GM21423 (cell line): ENCODE data around the gene ZMIZ1.

ENCODE experiments used
- ATAC-seq: cut with Tn5 transposase; IDR thresholded peaks from one replicate; pipeline ENCODE4 v1.9.1; 2021; ENCODE audit warnings: mild to moderate bottlenecking, moderate library complexity; ENCODE audit not compliant: unreplicated experiment

Gene ZMIZ1, protein sequence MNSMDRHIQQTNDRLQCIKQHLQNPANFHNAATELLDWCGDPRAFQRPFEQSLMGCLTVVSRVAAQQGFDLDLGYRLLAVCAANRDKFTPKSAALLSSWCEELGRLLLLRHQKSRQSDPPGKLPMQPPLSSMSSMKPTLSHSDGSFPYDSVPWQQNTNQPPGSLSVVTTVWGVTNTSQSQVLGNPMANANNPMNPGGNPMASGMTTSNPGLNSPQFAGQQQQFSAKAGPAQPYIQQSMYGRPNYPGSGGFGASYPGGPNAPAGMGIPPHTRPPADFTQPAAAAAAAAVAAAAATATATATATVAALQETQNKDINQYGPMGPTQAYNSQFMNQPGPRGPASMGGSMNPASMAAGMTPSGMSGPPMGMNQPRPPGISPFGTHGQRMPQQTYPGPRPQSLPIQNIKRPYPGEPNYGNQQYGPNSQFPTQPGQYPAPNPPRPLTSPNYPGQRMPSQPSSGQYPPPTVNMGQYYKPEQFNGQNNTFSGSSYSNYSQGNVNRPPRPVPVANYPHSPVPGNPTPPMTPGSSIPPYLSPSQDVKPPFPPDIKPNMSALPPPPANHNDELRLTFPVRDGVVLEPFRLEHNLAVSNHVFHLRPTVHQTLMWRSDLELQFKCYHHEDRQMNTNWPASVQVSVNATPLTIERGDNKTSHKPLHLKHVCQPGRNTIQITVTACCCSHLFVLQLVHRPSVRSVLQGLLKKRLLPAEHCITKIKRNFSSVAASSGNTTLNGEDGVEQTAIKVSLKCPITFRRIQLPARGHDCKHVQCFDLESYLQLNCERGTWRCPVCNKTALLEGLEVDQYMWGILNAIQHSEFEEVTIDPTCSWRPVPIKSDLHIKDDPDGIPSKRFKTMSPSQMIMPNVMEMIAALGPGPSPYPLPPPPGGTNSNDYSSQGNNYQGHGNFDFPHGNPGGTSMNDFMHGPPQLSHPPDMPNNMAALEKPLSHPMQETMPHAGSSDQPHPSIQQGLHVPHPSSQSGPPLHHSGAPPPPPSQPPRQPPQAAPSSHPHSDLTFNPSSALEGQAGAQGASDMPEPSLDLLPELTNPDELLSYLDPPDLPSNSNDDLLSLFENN

DNA sequence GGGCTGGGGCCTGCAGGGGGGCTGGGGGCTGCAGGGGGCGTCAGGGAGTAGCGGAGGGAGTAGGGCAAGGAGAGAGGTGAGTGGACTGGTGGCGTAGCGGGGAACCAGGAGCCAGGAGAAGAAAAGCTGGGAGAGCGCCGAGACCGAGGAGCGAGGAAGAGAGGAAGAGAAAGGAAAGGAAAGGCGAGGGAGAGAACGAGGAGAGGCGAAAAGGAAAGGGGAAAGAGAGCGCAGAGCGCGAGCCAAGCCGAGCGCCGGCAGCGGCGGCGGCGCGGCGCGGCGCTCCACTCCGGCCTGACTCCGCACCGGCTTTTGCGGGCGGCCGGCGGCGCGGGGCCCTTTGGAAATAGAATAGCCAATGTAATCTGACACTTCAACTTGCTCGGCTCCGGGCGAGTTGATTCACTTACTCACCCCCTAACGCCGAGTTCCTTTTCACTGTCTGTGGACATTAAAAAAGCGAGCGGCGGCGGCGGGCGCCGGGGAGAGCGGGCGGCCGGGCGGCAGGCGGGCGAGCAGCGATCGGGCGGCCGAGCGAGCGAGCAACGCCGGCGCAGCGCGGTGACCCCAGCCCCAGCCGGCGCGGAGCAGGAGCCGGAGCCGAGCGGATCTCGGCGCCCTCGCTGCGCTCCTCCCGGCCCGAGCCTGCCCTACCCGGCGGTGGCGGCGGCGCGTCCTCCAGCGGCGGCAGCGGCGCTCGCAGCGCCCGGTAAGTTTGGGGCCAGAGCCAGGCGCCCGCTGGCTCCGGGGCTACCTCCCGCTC lies at the start of gene ZMIZ1:
ZMIZ1 (plus strand) TSS at position 405 of the 763 bp plus-strand sequence. CDS start 132,667 bp downstream, outside the sequence.
- ATAC-seq = peak; percentile 59

DNA sequence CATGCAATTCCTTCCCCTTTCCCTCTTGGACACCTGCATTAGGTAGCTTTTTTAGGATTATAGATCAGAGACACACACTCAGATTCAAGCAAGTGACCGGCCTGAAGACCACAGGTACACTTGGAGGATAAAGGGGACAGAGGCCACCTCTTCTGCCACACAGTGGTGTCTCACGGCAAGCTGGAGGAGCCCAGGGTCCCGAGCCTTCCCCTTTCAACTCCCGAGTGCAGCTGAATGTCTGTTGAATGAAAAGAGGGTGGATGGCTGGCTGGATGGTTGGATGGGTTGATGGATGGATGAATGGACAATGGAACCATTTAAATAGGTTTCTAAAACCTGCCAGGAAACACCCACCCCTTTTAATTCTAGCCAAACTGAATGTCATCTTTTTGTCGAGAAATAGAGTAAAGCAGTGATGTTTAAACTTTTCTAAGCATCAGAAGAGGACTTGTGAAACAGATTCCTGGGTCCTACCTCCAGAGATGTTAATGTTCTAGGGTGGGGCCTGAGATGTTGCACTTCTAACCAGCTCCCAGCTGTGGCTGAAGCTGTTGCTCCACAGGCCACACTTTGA lies 49.2 kb upstream of the ZMIZ1 start:
- no peak for ATAC-seq

DNA sequence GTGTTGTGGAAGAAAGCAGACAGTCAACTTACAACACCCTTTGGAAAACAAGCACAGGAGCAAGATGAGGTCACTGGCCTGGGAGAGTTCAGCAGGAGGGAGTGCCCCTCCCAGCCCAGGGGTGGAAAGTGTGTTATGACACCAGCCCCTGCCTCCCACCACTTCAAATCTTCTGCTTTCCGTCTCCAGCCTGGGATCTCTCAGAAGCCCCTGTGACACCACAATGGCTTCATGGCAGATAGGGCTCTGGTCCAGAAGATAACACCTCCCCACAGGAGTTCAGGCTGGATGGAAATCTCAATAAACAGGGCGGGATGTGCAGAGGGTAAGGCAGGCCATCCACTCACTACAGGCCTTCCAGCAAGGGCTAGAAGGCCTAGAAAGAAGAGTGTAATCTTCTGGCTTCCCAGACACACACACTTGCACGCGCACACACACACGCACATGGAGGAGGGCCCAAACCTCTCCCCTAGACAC lies 48.7 kb upstream of the ZMIZ1 start:
- ATAC-seq = no peak

DNA sequence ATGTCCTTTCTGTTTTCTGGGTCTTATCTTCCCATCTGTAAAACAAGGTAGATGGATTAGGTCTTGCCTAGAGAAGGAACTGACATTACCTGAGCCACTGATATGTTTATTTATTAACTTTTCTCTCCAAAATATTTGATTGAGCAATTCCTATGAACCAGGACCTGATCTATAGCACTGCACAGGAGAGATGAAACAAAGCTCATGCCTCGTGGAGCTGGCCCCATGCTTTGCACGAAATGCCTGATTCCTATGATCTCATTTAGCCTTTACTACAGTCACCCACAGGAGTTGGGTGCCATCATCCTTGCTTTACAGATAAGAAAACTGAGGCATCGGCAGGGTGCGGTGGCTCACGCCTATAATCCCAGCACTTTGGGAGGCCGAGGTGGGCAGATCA lies 48.2 kb upstream of the ZMIZ1 start:
- ATAC-seq = no peak

DNA sequence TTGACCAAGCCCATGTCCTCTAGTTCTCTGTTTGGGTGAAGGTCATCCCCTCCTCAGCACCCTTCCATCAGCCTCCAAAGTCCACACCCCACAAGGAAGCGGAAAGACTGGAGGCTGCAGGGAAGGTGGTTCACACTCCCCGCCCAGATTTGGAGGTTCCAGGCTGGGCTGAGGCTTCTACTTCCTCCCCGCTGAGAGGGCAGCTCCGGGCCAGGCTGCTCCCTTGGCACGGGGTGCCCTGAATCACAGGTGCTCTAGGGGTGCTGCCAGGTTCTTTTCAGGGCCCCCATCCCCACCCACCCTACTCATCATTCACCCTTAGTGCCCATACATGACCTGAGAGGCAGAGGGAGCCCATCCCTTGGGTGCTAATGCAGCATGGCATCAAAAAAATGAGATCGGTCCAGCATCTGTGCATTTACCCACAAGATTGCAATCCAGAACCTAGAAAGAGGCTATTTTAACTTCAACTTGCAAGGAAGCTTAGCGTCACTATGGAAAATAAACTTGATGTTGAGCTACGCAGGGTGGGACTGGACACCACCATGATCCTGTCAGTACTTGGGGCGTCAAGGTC lies 47.3 kb upstream of the ZMIZ1 start:
- ATAC-seq = no peak

DNA sequence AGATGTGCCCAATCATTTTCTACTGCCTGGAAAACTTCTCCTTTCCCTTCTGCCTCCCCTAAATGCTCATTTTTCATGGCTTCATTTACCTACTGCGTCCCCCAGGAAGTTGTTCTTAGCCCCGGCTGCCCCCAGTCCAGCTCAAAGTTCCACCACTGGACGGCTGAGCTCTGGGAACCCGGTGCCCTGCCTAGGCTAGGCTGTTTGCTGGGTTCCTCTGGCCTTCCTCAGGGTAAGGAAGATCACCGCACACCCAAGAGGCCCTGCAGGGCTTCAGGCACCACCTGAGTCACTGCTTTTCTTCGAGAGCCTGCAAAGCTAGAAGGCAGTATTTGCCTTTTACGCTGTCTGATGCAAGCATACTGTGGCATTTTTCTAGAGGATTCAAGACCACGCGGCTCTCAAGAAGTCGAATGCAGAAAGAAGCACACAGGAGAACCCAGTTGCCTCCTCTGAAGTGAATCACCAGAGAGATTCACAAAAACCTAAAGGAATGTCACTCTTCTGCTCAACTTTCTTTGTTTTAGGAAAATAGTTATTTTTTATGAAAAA lies 46.7 kb upstream of the ZMIZ1 start:
- ATAC-seq = no peak

DNA sequence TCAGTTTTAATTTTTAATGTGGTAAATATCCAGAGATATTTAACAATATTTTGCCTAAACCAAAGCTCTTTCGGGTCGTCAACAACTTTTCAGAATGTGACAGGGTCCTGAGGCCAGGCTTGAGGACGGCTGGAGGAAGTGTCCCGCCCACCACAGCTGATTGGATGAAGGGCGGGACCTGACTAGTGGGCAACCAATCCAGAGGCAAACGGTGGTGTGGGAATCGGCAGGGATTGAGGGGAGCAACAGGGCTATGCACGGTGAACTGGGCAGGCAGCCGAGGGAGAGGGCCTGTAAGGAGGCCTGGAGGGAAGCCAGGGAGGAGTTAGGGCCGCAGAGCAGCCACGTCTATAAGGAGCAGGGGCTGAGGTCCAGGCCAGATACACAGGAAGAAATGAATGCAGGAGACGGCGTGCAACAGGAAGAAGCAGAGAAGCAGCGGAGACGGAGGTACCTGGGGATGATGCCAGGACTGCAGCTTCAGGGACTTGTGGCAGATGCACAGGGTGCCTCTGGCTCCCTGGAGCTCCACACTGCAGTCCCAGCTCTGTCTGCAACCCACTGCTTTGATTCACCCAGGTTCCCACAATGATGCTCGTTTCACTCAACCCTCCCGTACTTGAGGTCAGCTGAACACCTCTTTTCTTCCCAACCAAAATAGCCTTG lies 46.1 kb upstream of the ZMIZ1 start:
- no peak for ATAC-seq

DNA sequence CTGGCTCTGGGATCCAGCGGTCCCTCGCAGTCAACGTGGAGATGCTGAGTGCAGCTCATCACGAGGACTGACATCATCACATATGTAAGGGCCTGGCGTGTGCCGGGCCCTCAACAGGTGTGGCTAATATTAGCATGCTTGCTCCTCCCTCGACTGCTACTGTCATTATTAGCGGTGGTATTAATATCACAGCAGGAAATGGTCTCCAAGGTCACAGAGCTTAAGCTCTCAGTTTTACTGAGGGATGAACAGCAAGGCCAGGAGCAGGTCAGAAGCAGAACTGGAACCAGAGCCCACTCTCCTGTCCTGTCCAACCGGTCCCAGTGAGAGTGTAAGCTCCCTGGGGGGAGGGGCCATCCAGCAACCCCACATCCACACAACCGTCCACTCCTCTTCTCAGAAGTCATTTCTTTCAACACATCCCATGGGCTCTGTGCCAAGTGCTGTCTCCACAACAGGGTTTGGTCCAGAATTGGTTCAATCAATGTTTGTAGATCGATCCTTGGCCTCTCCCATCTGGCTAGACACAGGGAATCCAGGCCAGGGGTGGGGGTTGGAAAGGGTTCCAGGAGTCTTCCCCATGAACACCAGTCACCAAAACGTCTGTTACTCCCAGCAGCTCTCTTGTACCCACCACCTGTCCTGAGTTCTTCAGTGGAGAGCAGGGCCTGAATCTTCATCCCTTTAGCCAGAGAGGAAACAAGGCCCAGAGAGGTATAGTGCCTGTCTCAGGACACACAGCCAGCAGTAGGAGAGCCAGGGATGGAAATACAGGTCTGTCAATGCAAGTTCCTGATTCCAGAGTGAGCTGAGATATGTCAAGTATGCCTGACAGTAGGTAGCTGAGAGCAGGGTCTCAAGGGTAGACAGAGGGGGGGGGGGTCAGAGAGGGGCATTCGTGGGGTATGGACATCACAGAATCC lies 45.3 kb upstream of the ZMIZ1 start:
- ATAC-seq = no peak

DNA sequence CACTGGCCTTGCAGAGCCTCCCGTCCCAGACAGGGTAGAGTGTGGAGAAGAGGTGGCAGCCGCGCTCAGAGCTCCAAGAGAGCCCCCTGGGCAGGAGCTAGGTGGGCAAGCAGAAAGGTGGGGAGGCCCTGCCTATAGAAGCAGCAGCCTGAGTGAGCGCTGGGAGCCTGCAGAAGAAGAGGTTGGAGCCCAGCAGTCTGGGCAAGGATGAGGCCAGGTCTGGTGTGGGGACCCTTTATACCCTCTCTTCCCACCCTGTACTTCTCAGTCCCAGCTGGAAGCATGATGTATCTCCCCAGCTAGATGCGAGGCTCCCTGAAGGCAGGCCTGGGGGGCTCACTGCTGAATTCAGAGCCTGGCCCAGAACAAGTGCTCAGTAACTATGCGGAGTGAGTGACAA lies 44.5 kb upstream of the ZMIZ1 start:
- no peak for ATAC-seq

DNA sequence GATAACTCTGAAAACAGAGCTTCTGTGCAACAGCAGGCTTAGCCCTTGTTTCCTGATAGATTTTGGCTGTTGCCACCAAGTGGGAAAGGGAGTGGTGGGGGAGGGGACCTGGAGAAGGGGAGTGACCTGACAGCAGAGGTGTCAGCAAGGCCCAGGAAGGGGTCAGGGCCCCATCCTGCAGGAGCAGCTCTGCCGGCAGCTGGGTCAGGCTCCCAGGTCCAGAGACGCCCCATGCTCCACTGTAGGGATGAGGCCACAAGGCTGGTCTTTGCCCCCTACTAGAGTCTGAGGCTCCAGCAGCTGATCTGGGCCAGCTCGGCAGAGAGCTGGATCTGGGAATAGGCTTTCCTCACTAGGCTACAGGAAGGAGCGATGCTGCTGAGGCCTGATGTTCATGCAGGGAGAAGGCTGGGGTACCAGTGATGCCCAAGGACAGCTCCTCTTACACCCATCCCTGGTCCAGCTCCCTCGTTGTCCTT lies 44.0 kb upstream of the ZMIZ1 start:
- no peak for ATAC-seq

DNA sequence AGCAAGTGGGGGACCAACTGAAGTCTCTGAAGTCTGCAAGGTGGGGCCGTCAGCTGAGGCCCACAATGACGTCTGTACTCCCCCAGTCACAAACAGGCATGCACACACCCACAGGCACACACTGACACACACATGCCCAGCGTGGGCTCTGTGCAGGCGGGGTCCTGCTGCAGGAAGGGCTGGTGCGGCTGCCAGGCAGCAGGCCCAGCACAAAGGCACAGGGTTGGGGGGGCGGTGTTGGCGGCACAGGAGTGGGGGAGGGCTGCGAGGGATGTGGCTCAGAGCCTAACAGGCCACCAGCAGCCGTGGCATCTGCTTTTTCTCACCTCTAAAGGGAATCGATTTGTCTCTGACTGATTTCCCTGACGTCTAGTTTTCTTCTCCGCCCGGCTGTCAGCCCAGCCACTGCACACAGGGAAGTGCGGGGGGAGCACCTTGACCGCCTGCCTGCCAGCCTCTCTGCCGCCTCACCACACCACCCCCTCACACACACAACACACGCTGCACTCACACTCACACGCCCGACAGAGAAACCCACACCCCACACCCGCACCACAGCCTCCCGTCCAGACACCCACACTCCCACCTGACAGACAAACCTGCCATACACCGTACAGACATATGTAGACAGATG lies 43.5 kb upstream of the ZMIZ1 start:
- ATAC-seq = no peak

DNA sequence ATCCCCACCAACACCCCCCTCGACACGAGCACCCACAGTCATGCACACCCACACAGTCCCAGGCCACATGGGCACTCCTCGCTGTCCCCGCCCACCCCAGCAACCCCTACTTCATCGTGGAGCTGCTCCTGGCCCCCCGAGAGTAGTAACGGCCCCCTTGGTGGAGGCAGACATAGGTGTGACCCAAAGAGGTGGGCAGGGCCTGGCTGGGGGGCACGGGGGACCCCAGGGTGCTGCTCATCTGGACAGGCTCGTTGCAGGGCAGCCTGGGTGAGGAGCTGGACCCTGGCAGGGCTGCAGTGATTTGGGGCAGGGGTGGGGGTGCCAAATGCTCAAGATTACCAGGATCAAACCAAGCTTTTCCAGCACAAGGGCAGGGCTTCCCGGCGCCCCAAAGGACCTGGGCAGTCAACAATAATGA lies 42.4 kb upstream of the ZMIZ1 start:
- no peak for ATAC-seq

DNA sequence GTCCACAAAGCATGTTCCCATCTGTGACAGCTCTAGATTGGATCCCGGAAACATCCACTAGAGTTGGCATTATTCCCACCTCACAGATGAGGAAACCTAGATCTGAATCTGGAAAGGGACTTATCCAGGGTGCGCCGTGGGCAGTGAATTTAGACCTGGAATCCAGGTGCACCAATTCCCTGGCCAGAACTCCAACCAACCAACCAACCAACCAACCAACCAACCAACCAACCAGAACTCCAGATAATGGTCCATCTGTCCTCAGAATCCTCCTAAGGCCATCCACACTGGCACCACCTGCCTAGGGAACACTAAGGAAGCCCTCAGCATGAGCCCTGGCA lies 42.0 kb upstream of the ZMIZ1 start:
- no peak for ATAC-seq

DNA sequence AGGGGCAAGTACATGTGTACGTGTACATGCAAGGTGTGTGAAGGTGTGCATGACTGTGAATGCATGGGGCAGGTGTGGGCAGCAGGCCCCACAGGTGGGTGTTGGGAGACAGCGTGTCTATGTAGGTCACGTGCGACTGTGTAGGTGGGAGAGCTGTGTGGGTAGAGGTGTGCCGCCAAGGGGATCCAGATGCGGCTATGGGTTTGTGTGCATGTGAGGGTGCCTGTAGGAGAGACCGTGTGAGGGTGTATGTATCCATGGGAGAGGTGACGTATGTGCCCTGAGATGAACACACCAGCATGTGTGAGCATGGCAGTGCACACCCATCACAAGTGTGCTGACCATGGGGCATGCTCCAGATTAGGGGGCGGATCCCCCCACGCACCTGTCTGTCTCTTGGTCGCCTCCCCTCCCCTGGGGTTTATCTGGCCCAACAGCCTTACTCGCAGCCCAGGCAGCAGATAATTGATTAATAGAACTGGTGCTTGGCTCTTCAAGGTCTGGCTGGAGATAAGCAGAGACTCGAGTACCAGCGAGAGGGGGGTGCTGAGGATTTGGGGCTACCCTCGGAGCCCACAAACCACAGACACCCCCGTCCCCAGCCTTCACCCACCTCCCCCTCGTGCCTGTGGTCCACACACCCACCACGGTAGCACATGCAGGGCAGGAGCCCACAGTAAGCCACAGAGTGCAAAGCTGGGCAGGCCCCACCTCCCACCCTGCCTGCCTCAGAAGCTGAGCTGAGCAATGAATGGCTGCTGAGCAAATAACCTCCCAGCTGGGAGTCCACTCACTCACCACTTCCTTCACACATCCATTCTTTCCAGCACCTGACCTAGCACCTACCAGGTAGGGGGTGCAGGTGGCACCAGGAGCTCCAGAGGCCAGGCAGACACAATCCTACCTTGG lies 41.4 kb upstream of the ZMIZ1 start:
- no peak for ATAC-seq

DNA sequence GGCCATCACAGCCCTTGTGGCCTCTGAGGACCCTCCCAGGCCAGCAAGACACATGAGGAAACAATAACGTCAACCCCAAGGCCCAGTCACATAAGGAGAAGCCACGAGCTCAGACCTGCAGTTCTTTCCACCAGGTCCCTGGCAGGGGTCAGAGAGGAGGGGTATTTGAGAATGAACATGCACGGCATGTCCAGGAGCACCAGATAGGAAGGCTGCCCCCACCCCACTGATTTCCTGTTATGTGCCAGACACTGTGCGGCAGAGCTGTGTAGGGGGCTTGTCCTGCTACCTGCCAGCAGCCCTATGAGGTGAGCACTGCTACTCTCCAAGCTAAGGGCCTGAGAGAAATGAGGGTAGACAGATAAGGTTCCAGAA lies 40.7 kb upstream of the ZMIZ1 start:
- ATAC-seq = no peak

DNA sequence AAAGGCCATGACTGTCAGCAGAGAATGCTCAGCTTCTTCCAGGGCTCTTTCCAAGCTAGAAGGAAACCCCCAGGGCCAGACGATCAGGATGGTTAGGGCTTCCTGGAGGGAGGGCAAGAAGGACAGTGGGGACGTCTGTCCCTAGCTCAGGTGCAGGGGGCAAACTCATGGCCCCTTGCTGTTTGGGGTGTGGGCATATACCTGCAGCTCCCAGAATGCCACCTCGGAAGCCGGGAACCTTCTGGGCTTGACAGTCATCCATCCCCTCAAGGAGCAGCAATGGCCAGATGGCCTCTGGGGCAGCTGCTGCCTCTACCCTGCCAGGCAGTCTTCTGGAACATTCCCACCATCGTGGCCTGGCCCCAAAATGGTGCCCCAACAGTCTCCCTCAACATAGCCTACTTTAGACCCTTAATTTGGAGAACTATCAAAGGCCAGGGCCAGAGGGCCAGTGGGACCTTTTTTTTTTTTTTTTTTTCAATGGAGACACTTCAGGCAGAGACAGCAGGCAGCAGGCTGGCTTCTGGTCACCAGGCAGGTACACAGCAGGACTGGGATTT lies 40.2 kb upstream of the ZMIZ1 start:
- no peak for ATAC-seq
